AG10803 (cell line): ENCODE data around the gene ZFHX2.

Experiments used
- DNase-seq: peaks from one replicate; pipeline ENCODE4 v3.0.0; 2010; ENCODE audit warnings: low read depth
- H3K4me3 ChIP-seq: 2 replicates; pipeline ENCODE4 v1.5.1; 2011; ENCODE audit warnings: mild to moderate bottlenecking, low read length, control low read depth
- TF ChIP-seq, protein P1 (sequence below): conservative IDR thresholded peaks from 2 replicates; pipeline ENCODE4 v1.5.1; 2011; ENCODE audit warnings: mild to moderate bottlenecking, low read length, control low read depth, inconsistent platforms

Gene ZFHX2

DNA sequence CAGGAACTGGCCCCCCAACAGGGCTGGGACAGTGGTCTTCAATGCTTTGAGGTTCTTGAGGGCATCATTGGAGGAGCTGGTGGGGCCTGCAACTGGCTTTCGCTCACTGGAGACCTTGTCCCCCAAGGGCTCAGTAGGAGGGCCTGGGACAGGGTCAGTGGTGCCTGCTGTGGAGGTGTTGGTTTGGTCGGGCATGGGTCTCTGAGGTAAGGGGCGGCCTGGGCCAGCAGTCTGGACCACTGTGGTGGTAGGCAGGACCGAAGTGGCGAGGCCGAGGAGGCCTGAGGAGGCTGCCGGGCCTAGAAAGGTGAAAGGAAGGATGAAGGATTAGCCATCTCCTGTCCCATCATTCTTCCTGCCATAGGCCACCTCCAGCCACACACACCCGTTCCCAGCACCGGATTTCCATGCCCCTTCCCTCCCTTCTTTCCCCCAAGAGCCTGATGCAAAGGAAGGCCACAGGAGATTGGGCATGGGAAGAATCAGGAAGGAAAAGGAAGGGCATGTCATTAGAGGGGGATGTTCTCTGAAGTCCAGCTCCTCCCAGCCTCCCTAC is 28.8 kb downstream of the ZFHX2 start:
- DNase-seq: no peak
- H3K4me3 ChIP-seq: no peak overlapping the region

DNA sequence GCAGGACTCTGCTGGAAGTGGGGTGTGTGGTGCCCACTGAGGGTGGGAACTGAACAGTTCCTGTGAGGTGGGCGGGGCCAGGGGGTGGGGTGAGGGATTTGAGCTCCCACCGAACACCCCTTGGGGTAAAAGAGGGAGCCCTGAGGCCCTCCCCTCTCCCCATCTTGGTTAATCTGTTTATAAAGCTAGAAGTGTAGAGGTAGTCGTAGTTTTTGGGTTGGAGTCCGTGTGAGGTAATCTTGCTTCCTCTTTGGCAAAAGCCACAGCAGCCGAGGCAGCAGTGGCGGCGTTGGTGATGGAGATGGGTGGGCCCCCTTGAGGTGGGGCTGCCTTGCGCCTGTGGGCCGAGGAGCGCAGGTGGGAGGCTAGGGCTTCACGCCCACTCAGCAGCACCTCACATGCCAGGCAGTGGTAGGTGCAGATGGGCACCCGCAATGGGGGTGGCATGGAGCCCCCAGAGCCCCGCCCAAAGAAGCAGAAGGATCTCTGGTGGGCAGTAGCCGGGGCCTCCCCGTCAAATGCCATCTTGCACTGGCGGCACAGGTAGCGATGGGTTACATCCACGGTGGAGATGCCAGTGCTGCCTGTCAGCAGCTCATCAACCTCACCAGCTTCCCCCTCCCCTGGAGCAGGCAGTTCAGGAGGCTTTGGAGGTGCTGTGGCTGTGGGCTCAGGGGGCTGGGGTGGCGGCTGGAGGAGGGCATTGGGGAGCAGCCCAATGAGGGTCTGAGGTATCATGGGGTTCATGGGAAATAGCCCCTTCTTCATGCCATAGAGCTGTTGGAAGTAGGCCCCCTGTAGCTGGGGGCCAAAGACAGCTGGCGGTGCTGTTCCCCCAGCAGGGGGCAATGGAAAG is 29.6 kb downstream of the ZFHX2 start:
- no peak overlapping the region for H3K4me3 ChIP-seq
- TF ChIP-seq, protein P1, sequence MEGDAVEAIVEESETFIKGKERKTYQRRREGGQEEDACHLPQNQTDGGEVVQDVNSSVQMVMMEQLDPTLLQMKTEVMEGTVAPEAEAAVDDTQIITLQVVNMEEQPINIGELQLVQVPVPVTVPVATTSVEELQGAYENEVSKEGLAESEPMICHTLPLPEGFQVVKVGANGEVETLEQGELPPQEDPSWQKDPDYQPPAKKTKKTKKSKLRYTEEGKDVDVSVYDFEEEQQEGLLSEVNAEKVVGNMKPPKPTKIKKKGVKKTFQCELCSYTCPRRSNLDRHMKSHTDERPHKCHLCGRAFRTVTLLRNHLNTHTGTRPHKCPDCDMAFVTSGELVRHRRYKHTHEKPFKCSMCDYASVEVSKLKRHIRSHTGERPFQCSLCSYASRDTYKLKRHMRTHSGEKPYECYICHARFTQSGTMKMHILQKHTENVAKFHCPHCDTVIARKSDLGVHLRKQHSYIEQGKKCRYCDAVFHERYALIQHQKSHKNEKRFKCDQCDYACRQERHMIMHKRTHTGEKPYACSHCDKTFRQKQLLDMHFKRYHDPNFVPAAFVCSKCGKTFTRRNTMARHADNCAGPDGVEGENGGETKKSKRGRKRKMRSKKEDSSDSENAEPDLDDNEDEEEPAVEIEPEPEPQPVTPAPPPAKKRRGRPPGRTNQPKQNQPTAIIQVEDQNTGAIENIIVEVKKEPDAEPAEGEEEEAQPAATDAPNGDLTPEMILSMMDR: no peak
- no peak for DNase-seq

More for the DNA sequence above, 28.8 kb downstream of the ZFHX2 start:
- TF ChIP-seq, protein P1: no peak

DNA sequence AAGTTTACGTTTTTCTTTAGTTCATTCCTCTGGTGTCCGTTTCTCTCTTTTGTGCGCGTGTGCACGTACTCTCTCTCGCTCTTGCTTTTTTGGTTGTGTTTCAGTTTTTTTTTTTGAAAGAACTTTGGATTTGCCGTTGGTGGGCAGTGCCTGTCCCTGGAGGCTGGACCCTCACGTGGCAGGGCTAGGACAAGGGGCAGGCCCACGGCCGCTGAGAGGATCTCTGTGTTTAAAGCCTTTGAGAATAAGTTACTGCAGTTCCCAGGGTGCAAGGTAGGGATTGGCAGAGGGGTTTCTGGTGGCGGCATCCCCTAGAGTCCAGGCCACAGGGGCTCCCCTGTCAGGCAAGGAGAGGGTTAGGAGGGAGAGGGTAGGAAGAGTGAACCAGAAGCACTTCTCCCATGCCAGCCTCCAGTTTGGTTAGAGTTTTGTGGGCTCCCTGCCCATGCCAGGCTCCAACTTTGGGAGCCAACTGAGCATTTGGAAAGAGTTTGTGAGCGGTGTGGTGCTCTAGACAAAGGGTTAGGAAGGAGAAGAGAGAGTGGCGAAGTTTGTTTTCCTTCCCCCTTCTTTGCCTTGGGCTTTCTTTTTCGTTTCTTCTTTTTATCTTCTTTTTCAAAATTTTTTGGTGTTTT is 30.5 kb downstream of the ZFHX2 start:
- TF ChIP-seq, protein P1: no peak
- no peak overlapping the region for H3K4me3 ChIP-seq
- no peak for DNase-seq

DNA sequence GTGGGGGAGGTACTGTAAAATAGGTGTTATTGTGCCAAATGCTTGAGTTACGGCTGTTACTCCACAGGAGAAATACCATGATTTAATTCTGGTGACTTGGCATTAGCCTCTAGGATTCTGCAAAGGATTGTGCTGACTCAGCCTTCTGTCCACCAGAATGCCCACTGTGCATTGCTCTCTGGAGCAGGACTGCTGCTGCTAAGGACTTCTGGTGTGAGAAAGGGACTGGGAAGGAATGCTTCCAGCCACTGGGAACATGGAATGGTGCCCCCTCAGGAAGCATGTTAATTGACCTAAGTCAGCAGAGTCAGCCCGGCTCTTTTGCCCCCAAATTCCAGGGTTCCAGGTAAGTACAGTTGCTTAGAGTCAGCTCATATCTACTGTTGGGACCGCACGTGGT is 32.9 kb downstream of the ZFHX2 start:
- H3K4me3 ChIP-seq: no peak overlapping the region
- TF ChIP-seq, protein P1: no peak
- DNase-seq: no peak

DNA sequence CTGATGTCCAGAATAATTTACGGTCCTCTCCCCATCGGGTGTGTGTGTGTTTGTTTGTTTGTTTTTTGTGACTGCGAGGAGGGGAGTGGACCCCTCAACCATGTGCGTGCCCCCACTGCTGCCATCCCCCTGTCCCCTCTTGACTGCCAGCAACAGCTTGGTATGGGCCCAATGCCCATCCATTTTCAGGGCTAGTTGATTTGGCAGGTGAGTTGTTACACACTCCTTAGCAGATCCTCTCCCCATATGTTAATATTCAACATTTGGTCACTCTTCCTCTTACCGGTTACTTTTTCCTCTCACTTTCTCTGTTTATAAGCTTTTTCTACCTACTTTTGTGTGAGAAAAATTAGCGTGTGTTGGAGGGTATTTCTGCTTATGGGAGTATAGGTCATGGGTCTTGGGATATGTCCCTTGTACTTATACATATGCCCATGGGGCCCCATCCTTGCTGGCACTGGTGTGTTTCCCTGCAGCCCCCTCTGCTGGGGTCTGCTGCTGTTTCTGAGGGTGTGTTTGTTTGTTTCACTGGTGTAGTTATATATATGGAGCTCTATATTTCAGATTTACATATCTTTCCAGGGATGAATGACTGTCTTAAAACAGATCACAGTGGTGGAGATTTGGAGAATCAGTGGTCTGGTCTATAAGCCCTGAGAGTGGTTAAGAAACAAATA is 33.8 kb downstream of the ZFHX2 start:
- DNase-seq: no peak
- H3K4me3 ChIP-seq: no peak overlapping the region

DNA sequence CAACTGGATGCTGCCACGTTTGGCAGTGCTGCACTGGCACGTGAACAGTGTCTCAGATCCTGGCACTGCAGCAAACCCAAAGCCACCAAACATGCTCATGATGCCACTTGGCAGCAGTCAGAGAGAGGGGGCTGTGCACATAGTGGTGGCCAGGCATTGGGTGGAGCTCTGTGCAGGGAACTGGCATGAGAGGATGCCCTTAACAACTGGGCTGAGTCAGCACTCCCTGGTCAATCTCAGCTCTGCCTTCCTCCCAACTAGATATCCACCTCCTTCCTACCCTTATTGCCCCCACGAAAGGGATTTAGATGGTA is 37.0 kb downstream of the ZFHX2 start:
- no peak overlapping the region for H3K4me3 ChIP-seq
- no peak for DNase-seq
- TF ChIP-seq, protein P1: no peak

More for the DNA sequence above, 33.8 kb downstream of the ZFHX2 start:
- TF ChIP-seq, protein P1: no peak
